IPS-20b (cell line): ENCODE measurements around the gene CACNA1C.

Experiments
- H3K27ac ChIP-seq: one replicate; pipeline ENCODE4 v1.5.1; 2013; ENCODE audit warnings: low read length
- H3K27me3 ChIP-seq: 2 replicates; pipeline ENCODE4 v1.6.1; 2013; ENCODE audit warnings: mild to moderate bottlenecking, low read length, inconsistent platforms; ENCODE audit not compliant: insufficient read depth
- H3K36me3 ChIP-seq: 2 replicates; pipeline ENCODE4 v1.6.1; 2013; ENCODE audit warnings: low read depth, mild to moderate bottlenecking, inconsistent platforms, low read length, moderate library complexity; ENCODE audit not compliant: insufficient read depth
- H3K4me1 ChIP-seq: 2 replicates; pipeline ENCODE4 v1.6.1; 2013; ENCODE audit warnings: mild to moderate bottlenecking, control low read depth, inconsistent platforms, low read length, moderate library complexity; ENCODE audit not compliant: insufficient read depth
- H3K4me3 ChIP-seq: 2 replicates; pipeline ENCODE4 v1.5.1; 2013; ENCODE audit warnings: mild to moderate bottlenecking, low read length, inconsistent platforms
- H3K9ac ChIP-seq: 2 replicates; pipeline ENCODE4 v1.6.1; 2013; ENCODE audit warnings: low read depth, mild to moderate bottlenecking, inconsistent platforms, low read length, moderate library complexity
- H3K9me3 ChIP-seq: 2 replicates; pipeline ENCODE4 v1.6.1; 2013; ENCODE audit warnings: mild to moderate bottlenecking, low read depth, low read length, inconsistent platforms; ENCODE audit not compliant: insufficient read depth

CACNA1C gene

DNA sequence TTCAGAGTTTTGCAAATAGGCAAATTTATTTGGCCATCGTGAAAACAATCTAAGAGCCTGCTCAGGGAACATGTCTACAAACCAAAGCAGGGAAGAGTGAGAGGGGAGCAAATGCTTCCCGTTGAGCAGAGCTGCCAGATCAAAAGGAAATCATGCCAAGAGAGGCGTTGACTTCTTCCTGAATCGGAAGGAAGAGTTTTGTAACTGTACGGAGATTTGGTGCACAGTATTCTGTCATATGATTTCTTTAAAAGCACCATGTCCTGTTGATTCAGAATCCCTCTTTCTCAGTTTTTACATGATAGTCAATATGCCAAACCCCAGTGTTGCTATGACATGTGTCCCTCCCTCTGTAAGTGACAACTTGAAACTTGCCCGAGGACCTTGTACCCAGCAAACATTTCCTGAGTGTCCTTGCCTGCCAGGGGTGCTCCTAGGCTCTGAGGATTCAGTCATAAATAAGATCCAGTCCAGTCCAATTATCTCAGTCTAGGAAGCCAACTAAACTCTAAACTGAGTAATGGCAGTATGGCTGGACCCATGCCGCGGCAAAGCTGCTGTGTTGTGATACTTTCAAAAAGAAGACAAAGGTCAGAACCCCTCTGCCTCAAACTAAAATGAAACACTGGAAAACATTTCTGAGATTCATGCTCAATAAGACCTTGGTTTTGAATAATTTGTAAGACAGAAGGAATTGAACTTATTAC lies 441.9 kb downstream of the CACNA1C start:
- Histone ChIP-seq H3K4me1 (no peaks in the 10 kb centered on the region), H3K27me3 (no peaks in the 10 kb centered on the region)

DNA sequence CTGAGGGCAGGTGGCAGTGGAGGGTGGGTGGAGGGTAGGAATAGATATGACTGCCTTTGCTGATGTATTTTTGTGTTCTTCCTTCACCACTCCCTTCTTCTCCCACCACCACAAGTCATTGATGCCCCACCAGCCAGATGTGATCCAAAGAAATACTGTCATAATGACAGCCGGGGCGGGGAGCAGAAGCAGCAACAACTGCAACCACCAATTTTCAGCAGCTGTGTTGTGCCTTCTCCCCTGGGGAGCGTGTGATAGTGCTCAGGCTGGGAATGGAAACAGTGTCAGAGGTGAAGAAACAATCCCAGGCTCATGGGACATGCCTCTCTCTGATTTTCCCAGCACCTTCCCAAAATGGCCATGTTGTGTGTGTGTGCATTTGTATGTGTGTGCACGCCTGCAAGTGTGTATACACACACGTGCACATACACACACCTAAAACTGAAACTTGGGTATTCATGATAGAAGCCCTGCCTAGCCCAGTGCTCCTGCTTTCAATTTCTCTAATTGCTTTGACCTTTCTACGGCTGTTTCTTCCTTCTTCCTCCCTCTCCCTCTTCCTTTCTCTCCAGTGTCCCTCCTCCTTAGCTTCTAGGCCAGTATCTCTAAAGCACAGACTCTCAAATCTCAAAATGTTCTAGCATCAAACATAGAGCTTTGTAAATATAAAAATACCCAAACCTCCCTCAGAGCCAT lies 442.8 kb downstream of the CACNA1C start:
- H3K36me3 ChIP-seq: no peaks in the 10 kb centered on the region
- H3K27me3 ChIP-seq: no peaks in the 10 kb centered on the region
- no peaks in the 10 kb centered on the region for H3K4me1 ChIP-seq
- no peak overlapping the region for H3K4me3 ChIP-seq
- no peak overlapping the region for H3K27ac ChIP-seq
- H3K9me3 ChIP-seq: no peaks in the 10 kb centered on the region
- no peak overlapping the region for H3K9ac ChIP-seq

More for the DNA sequence above, 441.9 kb downstream of the CACNA1C start:
- Histone ChIP-seq H3K9ac (no peak overlapping the region), H3K36me3 (no peaks in the 10 kb centered on the region), H3K9me3 (no peaks in the 10 kb centered on the region), H3K4me3 (no peak overlapping the region), H3K27ac (no peak overlapping the region)

DNA sequence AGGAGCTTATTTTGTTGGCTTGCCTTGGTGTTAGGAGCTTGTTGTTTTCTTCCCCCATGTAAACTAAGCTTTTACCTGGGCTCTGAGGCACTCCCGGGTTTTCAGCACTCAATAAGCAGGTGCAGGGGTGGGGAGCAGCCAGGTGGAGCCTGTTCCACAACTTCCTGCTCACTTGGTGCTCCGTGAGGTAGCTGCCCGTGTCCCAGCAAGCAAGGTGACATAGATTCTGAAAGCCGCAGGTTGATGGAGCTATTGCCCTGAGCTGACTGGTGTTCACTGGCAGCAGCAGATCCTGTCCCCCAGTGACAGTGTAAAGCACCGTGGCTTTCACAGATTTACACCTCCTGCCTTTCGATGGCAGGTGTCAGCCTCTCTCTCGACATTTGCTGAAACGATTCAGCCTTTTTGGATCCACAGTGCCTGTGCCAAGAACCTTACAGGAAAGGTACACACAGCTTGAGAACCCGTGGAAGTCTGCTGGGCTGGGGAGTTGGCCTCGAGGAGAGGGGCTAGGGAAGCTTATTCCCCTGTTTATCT lies 446.2 kb downstream of the CACNA1C start:
- Histone ChIP-seq H3K9ac (no peak overlapping the region), H3K27ac (no peak overlapping the region), H3K4me3 (no peak overlapping the region), H3K9me3 (no peaks in the 10 kb centered on the region), H3K36me3 (no peaks in the 10 kb centered on the region), H3K4me1 (no peaks in the 10 kb centered on the region), H3K27me3 (no peaks in the 10 kb centered on the region)

DNA sequence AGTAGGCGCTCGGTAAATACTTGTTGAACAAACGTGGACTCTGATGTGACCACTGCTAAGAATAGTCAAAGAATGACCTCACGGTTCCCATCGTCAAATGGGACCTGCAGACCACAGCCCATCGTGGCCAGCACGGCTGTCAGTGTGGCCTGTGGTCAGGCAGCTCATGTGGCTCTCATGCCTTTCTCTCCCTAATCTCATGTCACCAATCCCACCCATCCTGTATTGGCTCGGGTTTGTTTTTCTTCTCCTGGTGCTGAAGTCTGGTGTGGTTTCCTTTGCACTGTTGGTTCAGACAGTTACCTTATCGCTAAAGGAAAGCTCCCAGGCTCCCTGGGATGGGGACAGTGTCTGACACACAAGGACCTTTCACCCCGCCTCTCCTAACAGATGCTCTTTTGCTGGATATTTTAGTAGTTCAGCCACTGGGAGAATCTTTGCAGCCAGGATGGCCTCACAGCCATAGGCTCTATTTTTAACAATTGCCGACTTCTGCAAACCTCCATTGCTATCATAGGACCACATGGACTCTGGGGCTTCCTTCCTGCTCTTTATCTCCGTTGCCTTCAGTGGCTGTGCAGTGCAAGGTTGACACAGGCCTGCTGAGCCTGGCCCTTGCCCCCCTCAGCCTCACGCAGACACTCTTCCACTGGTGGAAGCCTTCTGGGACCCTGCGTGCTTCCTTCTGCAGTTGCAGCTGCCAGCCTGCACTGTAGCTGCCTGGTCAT lies 448.8 kb downstream of the CACNA1C start:
- no peaks in the 10 kb centered on the region for H3K27me3 ChIP-seq
- H3K27ac ChIP-seq: no peak overlapping the region

DNA sequence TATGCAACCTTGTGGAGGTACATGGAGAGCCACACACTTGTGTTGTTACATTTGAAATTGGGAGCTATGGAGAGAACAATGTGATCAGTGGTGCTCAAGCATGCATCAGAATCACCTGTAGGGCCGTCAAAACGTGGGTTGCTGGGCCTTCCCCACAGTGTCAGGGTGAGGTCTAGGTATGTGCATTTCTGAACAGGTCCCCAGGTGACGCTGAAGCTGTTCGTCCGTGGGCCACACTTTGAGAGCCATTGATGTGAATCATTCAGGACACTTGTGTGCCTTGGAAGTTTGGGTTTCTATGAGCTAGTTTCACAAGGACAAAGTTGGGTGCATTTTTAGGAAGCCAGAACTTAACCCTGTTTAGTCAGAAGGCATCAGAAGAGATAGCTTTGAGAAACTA lies 450.2 kb downstream of the CACNA1C start:
- no peak overlapping the region for H3K27ac ChIP-seq
- no peaks in the 10 kb centered on the region for H3K9me3 ChIP-seq
- H3K27me3 ChIP-seq: no peaks in the 10 kb centered on the region; the same call in 1 of the 2 replicates
- no peaks in the 10 kb centered on the region for H3K36me3 ChIP-seq
- no peaks in the 10 kb centered on the region for H3K4me1 ChIP-seq
- no peak overlapping the region for H3K9ac ChIP-seq
- no peak overlapping the region for H3K4me3 ChIP-seq

More for the DNA sequence above, 448.8 kb downstream of the CACNA1C start:
- H3K9ac ChIP-seq: no peak overlapping the region
- no peaks in the 10 kb centered on the region for H3K9me3 ChIP-seq
- H3K36me3 ChIP-seq: no peaks in the 10 kb centered on the region
- H3K4me1 ChIP-seq: no peaks in the 10 kb centered on the region
- no peak overlapping the region for H3K4me3 ChIP-seq

DNA sequence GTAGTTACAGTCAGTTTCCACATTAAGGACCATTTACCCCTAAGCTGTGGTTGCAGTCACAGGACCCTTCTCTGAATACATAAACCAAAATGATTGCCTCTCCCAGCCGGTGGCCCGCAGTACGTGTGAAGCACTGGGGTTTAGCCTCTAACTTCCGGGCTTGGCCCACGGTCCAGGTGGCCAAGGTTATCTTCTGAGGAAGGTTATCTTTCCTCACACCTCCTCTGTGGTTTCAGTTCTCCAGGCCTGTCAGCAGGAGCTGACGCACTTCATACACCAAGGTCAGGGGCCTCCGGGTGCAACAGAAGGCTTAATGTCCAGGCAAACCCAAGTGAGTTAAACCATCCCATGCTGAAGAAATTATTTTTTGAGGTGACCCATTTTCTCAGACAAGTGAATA lies 451.0 kb downstream of the CACNA1C start:
- H3K27ac ChIP-seq: no peak overlapping the region
- no peaks in the 10 kb centered on the region; the same call in 1 of the 2 replicates for H3K27me3 ChIP-seq
- no peak overlapping the region for H3K4me3 ChIP-seq

DNA sequence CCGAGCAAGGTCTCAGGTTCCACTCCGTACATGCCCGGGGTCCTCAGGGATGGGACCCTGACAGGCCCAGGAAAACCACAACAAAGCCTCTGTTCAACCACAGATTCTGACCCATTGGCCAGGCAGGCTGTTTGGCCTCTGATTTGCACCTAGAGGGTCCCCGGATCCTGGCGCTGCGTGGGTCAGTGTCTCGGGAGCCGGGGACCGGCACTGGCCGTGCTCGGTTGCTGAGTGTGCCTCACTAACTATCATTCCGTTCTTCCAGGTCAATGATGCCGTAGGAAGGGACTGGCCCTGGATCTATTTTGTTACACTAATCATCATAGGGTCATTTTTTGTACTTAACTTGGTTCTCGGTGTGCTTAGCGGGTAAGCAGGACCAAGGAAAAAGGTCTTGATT lies 451.8 kb downstream of the CACNA1C start:
- Histone ChIP-seq H3K9ac (no peak overlapping the region), H3K27me3 (no peaks in the 10 kb centered on the region; the same call in 1 of the 2 replicates), H3K4me1 (no peaks in the 10 kb centered on the region), H3K4me3 (no peak overlapping the region), H3K36me3 (no peaks in the 10 kb centered on the region), H3K9me3 (no peaks in the 10 kb centered on the region), H3K27ac (no peak overlapping the region)

More for the DNA sequence above, 451.0 kb downstream of the CACNA1C start:
- H3K9me3 ChIP-seq: no peaks in the 10 kb centered on the region
- H3K9ac ChIP-seq: no peak overlapping the region
- H3K4me1 ChIP-seq: no peaks in the 10 kb centered on the region
- no peaks in the 10 kb centered on the region for H3K36me3 ChIP-seq

DNA sequence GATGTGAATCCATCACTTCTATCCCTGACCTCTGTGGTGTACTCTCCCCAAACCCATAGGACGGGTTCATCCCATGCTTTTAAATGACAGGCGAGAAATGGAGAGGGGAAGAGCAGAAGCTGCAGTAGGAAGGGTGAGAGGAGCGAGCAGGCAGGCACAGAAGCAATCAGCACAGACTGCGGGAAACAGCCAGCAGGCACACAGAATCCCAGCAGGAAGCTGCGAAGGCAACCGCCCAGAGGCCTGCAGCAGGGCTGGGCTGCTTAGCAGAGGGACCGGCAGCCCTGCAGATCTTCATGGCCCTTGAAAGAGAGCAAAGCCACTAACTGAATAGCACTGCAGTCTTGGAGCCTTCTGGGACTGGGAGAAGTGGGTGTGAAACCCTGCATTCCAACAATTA lies 455.0 kb downstream of the CACNA1C start:
- H3K27me3 ChIP-seq: no peaks in the 10 kb centered on the region; the same call in 1 of the 2 replicates
- H3K4me1 ChIP-seq: no peaks in the 10 kb centered on the region
- no peak overlapping the region for H3K4me3 ChIP-seq
- no peaks in the 10 kb centered on the region for H3K9me3 ChIP-seq
- H3K36me3 ChIP-seq: no peaks in the 10 kb centered on the region
- no peak overlapping the region for H3K27ac ChIP-seq
- no peak overlapping the region for H3K9ac ChIP-seq

DNA sequence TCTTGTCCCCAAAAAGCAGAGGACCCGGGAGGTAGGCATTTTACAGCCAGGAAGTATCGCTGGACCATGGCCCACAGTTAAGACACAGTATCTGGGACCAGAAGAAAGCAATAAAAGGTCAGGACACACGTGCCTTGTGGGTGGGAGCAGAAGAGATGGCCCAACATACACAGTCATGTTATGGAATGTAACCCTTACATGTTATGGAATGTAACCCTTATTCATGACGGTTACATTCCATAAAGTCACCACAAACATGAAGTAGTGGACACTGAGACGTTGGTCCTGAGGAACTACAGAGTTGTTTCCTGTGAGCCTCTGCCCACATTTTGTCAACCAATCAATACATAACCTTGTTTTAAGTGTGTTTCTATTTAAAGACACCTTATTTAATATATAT lies 456.4 kb downstream of the CACNA1C start:
- Histone ChIP-seq H3K9me3 (no peaks in the 10 kb centered on the region), H3K27me3 (no peaks in the 10 kb centered on the region; the same call in 1 of the 2 replicates), H3K4me3 (no peak overlapping the region), H3K36me3 (no peaks in the 10 kb centered on the region), H3K9ac (no peak overlapping the region), H3K27ac (no peak overlapping the region), H3K4me1 (no peaks in the 10 kb centered on the region; the same call in 1 of the 2 replicates)

DNA sequence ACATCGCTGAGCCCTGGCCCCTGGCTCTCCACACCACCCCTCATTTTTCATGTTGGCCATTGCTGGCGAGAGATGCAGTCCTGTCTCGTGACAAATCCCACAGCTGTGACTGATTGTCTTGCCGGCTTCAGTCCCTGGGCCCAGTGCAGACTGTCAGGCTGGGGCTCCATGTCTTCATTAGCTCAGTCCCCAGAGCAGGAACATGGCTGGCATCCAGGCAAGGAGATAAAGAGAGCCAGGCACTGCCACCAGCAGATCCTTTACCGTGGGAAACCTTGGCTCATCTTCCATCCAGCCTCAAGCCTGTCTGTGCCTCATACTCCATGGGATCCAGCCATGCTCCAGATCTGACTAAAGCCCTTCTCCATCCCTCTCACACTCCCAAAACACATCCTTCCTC lies 457.3 kb downstream of the CACNA1C start:
- Histone ChIP-seq H3K27me3 (no peaks in the 10 kb centered on the region; the same call in 1 of the 2 replicates), H3K9me3 (no peaks in the 10 kb centered on the region), H3K27ac (no peak overlapping the region), H3K9ac (no peak overlapping the region), H3K4me1 (no peaks in the 10 kb centered on the region; the same call in 1 of the 2 replicates), H3K36me3 (no peaks in the 10 kb centered on the region), H3K4me3 (no peak overlapping the region)

DNA sequence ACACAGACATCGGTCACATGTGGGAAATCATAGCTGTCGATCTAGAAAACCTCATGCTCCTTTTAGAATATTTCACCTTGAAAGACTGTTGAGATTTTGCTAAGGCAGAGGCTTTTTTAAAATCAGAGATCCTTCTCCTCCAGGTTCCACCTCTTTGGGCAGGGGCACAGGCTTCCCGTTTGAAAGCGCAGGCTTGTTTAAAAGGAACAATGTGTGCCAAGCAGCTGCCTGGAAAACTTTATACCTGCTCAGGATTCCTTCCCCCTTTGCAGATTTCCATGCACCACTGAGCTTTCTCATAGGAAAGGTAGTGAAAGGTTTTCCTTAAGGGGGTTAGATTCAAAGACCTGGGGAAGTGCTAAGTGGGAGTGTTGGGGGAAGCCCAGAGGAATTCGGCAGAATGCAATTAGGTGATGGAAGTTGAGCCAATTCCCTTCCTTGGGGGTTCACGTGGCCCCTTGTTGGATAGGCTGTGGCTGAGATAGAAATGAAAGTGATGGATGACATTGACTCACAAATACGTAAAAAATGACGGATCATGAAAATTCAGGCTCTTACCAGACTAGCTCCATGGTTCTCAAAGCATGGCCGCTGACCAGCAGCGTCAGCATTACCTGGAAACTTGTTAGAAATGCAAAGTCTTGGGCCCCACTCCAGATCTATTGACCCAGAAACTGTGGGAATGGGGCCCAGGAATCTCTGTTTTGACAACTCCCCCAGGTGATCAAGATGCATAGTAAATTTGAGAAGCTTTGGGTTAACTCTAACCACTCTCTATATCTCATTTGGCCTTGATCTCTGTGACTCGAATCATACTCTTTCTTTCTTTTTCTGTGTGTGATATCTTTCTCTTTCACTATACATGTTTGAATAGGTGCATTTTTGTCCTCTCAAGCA lies 460.6 kb downstream of the CACNA1C start:
- Histone ChIP-seq H3K9me3 (no peaks in the 10 kb centered on the region), H3K4me1 (no peaks in the 10 kb centered on the region; the same call in 1 of the 2 replicates), H3K4me3 (no peak overlapping the region), H3K36me3 (no peaks in the 10 kb centered on the region), H3K9ac (no peak overlapping the region), H3K27me3 (no peaks in the 10 kb centered on the region), H3K27ac (no peak overlapping the region)
